GM19043 (cell line): ENCODE measurements around the gene COL1A2.

Experiments used
- ATAC-seq: cut with Tn5 transposase; IDR thresholded peaks from one replicate; pipeline ENCODE4 v1.9.1; 2021; ENCODE audit warnings: low read depth; ENCODE audit not compliant: unreplicated experiment

COL1A2 gene

DNA sequence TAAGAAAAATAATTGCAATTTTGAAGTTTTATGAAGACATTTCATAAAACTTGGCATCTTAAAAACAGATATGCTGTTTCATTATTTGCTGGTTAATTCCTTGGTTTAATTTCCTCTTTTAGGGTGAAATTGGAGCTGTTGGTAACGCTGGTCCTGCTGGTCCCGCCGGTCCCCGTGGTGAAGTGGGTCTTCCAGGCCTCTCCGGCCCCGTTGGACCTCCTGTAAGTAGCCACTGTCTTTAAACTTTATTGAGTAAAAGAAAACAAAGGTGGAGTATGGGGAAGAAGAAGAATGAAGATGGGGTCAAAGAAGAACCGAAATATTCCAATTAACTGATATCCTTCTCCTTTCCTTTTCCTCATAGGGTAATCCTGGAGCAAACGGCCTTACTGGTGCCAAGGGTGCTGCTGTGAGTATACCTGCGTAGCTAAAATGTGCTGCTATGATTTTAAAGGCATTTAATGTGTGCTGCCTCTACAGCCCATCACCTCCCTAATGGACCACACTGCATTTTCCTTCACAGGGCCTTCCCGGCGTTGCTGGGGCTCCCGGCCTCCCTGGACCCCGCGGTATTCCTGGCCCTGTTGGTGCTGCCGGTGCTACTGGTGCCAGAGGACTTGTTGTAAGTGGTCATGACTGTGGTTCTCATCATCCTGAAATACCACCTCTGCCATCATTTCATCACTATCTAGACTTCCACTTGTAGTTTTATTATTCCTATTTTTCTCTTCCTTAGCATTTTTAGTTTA lies 14.7 kb downstream of the COL1A2 start:
- no peak for ATAC-seq

DNA sequence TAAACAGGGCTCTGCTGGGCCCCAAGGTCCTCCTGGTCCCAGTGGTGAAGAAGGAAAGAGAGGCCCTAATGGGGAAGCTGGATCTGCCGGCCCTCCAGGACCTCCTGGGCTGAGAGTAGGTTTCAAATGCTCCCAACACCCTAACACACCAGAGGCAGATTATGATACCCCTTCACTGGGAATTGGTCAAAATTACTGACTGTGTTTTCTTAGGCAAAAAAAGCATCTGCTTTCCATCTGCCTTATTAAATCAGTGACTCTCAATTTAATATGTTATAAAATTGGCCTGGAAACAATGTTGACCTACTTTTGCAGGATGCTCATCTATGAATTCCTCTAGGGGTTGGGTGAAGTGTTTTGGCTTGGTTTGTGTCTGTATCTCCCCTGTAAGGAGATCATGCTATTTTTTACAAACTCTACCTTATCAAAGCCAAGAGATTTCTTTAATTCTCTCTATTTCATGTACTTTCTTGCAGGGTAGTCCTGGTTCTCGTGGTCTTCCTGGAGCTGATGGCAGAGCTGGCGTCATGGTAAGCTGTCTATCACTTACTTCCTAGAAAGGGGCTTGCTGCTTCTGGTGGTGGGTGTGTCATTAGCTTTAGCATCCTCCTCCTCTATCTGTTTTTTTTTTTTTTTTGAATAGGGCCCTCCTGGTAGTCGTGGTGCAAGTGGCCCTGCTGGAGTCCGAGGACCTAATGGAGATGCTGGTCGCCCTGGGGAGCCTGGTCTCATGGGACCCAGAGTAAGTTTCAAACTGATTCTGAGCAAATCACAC lies 15.9 kb downstream of the COL1A2 start:
- ATAC-seq = no peak

DNA sequence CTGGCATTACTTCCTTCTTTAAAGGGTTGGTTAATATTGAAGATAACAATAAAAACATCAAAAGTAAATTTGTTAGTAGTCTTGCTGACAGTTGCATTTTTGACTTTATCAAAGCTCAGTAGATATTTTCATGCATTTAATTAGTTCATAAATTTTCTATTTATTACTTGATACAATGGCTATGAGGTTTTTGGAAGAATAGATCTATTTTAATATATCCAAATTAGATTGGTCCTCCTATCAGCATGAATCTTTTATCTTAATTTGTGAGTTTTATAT lies 16.4 kb downstream of the COL1A2 start:
- no peak for ATAC-seq

DNA sequence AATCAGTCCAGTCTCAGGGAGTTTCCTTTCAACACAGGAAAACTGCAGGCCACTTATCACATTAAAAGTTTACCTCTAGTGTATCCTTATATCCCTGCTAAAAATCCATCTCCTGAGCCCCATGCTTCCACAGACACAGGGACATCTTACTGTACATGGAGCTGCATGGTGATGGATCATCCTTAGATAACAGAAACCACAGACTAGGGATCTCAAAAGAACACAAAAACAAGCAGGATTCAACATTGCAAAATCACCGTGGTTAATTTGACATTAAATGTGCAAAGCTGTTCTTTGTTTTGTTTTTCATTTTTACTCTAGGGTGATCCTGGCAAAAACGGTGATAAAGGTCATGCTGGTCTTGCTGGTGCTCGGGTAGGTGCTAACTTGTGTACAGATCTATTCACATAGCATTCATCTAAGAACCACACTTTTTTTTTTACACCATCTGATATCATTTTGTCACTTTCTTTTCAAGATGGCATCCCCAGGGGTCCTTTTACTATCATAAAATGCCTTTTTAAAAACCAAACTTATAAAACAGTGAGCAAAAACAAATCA lies 18.1 kb downstream of the COL1A2 start:
- ATAC-seq = no peak

DNA sequence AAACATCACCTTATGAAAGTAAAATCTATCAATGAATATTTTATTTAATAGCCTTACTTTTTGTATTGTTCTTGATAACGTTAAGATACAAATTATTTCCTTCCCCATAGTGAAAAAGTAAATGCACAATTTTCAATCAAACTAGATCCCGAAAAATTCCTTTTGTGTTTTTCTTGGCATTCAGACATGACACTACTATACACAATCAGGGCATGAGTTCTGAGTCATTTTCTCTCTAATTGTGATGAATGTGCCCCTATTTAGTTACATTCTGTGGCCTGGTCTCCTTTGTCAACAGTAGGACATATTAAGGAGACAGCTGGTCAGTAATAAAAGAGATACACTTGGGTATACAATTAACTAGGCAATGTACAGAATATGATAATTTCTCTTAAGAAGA lies 19.8 kb downstream of the COL1A2 start:
- ATAC-seq = no peak

DNA sequence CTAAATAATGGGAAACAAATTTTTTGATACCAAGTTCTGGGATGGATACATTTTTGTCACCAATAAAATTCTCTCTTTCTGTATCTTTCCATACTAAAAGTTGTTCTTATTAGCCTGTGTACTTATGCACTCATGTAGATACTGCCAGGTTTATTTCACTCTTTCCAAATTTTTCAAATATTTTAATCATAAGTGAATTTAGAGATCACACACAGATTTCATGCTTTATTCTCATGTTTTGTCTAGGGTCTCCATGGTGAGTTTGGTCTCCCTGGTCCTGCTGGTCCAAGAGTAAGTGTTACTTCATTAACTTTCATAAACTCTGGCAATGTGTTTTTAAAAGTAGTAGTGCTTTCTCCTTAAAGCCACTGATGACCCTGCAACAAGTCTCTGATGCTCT lies 20.3 kb downstream of the COL1A2 start:
- no peak for ATAC-seq

DNA sequence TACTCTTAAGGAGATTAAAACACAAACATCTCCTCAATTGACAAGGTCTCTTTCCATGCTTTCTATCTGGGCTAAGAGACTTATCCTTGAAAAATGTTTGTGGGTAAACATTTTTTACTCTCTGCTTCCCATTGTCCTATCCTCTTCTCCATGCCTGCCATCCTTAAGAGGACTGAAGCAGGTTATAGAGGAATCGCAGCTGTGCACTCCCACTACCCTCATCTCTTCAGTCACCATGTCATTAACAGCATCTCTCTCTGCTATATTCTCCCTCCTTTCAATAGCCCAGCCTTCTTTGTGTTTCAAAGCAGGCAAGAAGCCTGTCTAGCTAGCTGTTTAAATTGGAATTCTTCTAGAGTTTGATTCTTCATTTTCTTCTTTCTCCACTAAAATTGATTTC lies 22.6 kb downstream of the COL1A2 start:
- no peak for ATAC-seq

DNA sequence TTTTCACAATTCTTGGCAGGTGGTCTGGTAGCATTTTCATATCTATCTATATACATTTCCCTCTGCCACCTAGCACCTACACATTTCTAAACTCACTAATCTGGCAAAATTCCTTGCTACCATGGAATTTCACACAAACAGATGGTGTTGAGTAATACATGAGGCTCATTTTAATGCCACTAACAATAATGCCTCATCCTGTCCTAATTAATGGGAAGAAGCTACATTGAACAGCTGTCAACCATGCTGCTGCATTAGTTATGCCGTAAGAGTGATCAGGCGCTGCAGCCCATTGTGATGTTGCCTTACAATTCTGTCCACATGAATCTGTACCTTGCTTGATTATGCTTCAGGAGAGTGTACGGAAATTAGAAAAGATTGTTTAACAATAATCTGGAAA lies 23.2 kb downstream of the COL1A2 start:
- ATAC-seq = no peak

DNA sequence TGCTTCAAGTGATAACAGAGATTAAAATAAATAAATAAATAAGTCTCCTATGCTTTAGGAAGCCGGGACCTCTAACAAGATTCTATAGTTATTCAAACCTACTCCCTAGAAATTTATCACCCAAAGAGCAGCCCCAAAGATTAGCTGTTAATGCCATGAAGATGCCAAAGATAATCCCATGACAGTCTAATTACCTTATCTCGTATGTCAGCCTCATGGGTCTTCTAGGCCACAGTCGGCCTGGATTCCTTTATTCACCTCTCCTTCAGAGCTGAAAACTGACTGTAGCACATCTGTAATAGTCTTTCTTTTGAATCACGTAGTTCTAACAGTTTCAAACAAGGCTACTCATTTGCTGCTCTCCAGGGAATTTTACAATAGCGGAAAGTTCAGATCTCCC lies 24.2 kb downstream of the COL1A2 start:
- no peak for ATAC-seq

DNA sequence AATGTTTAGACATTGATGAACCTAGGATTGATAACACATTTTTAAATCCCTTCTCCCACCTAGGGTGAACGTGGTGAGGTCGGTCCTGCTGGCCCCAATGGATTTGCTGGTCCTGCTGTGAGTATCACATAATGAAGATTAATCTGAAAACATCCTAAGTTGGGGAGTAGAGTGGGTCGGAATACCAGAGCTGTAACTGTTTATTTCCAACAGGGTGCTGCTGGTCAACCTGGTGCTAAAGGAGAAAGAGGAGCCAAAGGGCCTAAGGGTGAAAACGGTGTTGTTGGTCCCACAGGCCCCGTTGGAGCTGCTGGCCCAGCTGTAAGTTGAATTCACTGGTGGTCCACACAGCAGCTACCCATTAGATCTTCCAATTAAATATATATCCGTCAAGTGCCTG lies 25.6 kb downstream of the COL1A2 start:
- no peak for ATAC-seq

DNA sequence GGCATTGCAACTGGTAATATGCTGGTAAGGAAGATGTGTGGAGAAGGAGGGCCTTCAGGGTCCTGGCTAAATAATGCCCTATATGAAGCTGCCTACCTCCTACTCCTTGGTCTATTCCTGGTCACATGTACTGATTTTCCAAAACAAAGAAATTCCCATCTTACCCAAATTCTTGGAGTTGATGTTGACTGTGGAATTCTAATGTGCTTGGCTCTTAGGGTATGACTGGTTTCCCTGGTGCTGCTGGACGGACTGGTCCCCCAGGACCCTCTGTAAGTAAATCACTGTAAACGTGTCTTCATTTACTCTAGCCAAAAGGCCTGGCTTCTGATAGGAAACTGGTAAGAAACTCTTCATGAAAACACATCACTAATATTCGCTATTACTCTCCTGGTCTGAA lies 27.0 kb downstream of the COL1A2 start:
- no peak for ATAC-seq

DNA sequence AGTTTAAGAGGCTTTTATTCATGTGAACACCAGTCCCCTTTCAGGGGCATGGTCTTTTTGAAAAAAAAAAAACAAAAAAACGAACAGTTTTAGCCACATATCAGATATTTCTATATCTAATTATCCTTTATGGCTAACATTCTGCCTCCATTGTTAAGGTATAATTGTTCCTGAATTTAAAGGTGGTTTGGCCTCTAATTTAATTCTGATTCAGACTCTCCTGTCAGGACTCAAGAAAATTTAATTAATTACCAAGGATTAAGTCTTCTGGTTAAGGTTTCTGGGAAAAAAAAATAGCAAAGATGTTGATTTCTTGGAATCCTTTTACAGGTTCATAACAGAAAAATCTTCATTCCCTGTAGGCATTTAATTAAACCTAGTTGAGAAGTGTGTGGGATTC lies 27.4 kb downstream of the COL1A2 start:
- ATAC-seq = no peak

DNA sequence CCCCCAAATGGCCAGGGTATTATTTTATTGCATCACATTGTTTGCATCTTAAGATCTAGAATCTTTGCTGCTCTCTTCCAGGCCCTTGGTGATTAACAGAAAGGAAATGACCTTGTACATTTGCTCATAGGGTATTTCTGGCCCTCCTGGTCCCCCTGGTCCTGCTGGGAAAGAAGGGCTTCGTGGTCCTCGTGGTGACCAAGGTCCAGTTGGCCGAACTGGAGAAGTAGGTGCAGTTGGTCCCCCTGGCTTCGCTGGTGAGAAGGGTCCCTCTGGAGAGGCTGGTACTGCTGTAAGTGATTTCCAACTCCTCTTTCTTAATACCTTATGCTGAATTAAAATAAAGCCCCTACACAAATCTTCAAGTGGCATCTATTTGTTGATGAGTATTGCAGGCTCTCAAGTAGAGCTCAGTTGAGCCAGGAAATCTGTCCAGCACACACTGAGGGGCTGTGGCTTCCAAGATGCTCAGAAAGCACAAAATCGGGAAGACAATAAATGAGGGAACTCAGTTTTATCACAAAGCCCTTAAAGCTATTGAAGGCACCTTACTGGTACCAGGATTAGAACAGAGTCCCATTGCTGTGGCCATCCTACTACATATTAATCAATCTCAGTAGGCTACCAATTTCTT lies 28.2 kb downstream of the COL1A2 start:
- no peak for ATAC-seq

DNA sequence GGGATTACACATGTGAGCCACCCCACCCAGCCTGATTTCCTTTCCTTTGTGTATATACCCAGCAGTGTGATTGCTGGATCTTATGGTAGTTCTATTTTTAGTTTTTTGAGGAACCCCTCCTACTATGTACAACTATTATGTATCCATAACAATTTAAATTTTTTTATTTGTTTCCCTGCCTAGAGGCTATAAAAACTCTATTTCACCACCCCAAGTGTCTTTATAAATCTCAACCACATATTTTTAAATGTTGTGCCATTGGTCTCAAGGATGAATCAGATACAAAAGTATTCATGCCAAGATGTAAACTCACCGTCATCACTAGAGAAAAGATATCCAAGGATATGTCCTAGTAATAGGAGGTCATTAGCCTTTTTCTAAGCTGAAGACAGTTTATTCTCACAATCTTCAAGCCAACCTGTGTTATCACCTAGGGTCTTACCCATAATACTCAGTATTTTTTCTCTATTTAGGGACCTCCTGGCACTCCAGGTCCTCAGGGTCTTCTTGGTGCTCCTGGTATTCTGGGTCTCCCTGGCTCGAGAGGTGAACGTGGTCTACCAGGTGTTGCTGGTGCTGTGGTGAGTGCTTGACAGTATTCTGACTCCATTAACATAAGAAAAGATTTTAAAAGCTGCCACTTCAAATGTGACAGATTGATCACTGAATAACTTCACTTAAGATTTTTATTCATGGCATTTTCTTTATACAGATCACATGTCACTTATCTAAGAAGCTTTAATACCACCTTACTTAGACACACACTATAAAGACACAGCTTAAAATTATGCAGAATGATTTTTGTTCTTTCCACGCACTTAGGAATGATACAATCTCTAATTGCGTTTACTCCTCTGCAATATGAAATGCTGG lies 29.4 kb downstream of the COL1A2 start:
- no peak for ATAC-seq

DNA sequence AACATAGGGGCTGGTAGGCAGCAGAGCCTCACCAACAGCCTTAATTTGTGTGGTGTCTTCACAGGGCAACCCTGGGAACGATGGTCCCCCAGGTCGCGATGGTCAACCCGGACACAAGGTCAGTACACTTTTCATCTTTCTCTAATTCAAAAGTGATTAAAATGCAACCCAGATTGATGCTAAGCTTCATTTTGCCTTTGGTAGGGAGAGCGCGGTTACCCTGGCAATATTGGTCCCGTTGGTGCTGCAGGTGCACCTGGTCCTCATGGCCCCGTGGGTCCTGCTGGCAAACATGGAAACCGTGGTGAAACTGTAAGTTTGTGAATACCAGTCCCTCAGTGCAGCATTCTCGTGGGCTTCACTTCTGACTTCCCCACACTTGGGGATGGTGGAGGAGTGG lies 30.9 kb downstream of the COL1A2 start:
- ATAC-seq = no peak

DNA sequence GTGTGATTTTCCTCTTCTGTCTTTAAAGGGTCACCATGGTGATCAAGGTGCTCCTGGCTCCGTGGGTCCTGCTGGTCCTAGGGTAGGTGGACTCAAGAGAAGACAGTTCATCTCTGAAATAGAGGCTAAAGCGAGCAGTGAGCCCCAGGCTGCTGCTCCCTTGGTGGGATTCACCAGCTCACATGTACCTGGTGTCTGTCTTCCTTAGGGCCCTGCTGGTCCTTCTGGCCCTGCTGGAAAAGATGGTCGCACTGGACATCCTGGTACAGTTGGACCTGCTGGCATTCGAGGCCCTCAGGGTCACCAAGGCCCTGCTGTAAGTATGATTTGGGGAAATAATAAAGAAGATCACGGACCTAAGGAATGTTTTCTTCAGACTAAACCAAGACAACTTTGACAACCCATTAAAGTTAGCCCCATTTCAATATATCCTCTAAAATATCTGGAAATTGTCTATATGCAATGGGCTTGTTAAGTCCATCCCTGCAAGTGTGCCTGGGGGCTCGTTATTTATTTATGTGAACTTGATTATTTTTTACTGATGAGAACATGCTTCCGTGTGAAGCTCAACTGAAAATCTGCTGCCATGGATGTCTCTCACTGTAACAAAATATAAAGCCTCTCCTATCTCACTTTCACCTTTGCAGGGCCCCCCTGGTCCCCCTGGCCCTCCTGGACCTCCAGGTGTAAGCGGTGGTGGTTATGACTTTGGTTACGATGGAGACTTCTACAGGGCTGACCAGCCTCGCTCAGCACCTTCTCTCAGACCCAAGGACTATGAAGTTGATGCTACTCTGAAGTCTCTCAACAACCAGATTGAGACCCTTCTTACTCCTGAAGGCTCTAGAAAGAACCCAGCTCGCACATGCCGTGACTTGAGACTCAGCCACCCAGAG lies 32.5 kb downstream of the COL1A2 start:
- ATAC-seq = no peak

DNA sequence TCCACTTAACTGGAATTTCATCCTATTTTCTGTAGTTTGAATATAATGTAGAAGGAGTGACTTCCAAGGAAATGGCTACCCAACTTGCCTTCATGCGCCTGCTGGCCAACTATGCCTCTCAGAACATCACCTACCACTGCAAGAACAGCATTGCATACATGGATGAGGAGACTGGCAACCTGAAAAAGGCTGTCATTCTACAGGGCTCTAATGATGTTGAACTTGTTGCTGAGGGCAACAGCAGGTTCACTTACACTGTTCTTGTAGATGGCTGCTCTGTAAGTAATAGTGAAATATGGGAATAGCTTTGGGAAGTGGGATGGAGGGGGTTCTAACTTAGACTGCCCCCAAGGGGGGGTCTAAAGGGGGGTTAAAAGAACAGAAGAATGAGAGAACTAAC lies 34.5 kb downstream of the COL1A2 start:
- no peak for ATAC-seq

DNA sequence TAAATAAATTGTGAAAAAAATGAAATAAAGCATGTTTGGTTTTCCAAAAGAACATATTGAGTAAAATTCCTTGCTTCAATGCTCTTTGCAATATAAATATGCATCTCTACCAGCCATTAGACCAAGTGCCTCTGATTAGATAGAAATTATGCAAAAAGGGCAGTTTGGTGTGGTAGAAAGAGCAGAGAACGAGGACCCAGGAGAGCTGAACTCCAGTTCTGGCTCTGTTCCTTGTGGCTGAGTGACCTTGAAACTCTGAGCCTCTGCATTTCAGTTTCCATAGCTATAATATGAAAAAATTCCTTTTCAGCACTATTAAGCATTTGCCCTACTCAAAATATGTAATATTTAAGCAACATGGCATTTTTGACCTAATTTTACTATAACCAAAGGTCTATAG lies 36.5 kb downstream of the COL1A2 start:
- no peak for ATAC-seq

DNA sequence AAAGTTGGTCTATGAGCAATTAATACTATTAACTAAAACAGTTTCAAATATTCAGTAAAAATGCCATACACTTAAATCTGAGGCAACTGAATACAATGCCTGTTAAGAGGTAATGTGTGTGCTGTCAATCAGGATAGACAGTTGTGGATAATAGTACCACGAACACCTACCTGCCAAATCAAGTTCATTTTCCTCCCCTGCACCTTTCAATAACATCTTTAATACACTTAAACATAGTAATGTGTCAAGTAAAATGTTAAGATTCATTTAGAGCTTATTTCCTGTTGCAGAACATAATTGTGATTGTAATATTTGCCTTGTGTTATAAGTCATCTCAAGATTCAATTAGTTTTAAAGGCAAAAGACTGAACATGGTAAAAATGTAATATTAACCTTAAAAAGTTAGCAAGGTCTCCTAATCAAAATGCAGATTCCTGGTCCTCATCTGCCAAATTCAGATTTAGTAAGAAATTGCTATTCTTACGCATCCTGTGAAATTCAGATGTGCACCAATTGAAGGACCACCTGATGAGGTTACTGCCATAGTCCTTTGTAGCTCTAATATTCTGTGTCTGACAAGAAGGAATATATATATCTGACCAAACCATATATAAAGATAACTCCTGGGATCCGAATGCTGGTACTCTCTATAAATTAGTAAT lies 37.1 kb downstream of the COL1A2 start:
- no peak for ATAC-seq
